Activated T-cell treated with anti-CD3 and anti-CD28 coated beads, Interleukin-2, amount 50 U/mL, for 4 hours (primary cell): ENCODE results near the gene NLRC4. TPM values are rescaled to one million over a fixed set of nuclear protein-coding genes. Genes with fewer than 3 reads are reported as not detected.
A peak's percentile ranks its signal among the peaks of the same experiment; 100 is the strongest.
"Not testable (repeated sequence)": the region's sequence is repeated elsewhere in the genome, so short reads cannot be mapped to it uniquely, and the experiment has no call there.

Experiments used
- ATAC-seq, 2 donors: fragments of 200-7000 bp; cut with Tn5 transposase; one replicate each; pipeline ENCODE4 v1.10.0; 2021
- DNase-seq: peaks from one replicate; pipeline ENCODE4 v3.0.0-alpha.2; 2020
- H3K27me3 Mint-ChIP-seq: one replicate; pipeline ENCODE4 v1.8.0; 2021; ENCODE audit warnings: low read depth, mixed read lengths
- H3K36me3 Mint-ChIP-seq: one replicate; pipeline ENCODE4 v1.8.0; 2022; ENCODE audit warnings: mixed read lengths; ENCODE audit not compliant: insufficient read depth
- H3K4me1 Mint-ChIP-seq: one replicate; pipeline ENCODE4 v1.8.0; 2021; ENCODE audit warnings: low read depth, mixed read lengths
- H3K4me3 Mint-ChIP-seq: one replicate; pipeline ENCODE4 v1.8.0; 2021; ENCODE audit warnings: mild to moderate bottlenecking, moderate library complexity, mixed read lengths
- H3K9me3 Mint-ChIP-seq: one replicate; pipeline ENCODE4 v1.8.0; 2021; ENCODE audit warnings: mixed read lengths
- total RNA-seq, 3 donors: library from RNA; stranded (reverse); gene quantifications; one replicate each; pipeline ENCODE4 v1.2.1, GENCODE V29; 2021

The NLRC4 gene, protein sequence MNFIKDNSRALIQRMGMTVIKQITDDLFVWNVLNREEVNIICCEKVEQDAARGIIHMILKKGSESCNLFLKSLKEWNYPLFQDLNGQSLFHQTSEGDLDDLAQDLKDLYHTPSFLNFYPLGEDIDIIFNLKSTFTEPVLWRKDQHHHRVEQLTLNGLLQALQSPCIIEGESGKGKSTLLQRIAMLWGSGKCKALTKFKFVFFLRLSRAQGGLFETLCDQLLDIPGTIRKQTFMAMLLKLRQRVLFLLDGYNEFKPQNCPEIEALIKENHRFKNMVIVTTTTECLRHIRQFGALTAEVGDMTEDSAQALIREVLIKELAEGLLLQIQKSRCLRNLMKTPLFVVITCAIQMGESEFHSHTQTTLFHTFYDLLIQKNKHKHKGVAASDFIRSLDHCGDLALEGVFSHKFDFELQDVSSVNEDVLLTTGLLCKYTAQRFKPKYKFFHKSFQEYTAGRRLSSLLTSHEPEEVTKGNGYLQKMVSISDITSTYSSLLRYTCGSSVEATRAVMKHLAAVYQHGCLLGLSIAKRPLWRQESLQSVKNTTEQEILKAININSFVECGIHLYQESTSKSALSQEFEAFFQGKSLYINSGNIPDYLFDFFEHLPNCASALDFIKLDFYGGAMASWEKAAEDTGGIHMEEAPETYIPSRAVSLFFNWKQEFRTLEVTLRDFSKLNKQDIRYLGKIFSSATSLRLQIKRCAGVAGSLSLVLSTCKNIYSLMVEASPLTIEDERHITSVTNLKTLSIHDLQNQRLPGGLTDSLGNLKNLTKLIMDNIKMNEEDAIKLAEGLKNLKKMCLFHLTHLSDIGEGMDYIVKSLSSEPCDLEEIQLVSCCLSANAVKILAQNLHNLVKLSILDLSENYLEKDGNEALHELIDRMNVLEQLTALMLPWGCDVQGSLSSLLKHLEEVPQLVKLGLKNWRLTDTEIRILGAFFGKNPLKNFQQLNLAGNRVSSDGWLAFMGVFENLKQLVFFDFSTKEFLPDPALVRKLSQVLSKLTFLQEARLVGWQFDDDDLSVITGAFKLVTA
- total RNA-seq = not detected

DNA sequence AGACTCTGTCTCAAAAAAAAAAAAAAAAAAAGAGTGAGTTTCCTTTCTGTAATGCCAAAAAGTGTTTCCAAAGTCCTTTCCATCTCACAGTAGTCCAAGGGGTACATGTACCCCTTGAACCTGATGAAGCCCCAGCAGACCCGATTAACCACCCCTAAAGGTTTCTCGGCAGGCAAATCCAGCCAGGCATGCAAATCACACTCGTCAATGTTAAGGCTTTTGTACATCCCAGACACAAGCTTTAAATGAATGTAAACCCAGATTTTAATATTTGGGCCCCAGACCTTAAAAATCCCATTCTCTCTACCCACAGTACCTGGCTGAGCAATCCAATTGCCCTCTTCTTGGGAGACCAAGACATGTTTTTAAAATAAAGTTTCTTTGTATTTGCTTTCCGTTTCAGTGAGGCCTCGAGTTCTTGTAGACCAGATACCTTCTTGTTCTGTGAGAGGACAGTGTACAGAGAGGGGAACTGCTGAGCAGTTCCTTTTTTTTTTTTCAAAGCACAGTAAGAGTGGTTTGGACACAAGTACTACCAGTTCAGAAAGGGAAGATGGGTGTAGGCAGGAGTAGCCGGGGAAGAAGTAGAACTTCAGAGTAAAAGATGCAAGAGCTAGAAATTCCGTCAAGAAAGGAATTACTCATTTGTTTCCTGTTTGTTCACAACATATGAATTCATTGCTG lies at the start of gene NLRC4:
NLRC4 (minus strand) TSS at position 465 of the 684 bp plus-strand sequence. CDS start 8,111 bp downstream, outside the sequence.
- Mint-ChIP-seq H3K27me3 (no peaks in the 10 kb centered on the region), H3K36me3 (no peaks in the 10 kb centered on the region), H3K4me3 (no peak within 1 kb of the TSS), H3K9me3 (no peaks in the 10 kb centered on the region), H3K4me1 (peaks cover 3% of the 10 kb centered on the region)
- DNase-seq = no peak
- no peak for ATAC-seq

DNA sequence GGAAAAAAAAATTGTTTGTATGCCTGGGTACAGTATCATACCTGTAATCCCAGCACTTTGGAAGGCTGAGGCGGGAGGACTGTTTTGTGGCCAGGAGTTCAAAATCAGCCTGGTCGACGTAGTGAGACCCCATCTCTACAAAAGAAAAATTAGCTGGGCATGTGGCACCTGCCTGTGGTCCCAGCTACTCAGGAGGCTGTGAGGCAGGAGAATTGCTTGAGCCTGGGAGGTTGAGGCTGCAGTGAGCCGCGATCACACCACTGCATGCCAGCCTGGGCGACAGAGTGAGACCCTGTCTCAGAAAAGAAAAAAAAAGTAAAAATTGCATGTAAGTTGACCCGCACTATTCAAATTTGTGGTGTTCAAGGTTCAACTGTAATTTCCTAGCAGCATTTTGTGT lies 45.9 kb upstream of the NLRC4 start:
- no peak for ATAC-seq

DNA sequence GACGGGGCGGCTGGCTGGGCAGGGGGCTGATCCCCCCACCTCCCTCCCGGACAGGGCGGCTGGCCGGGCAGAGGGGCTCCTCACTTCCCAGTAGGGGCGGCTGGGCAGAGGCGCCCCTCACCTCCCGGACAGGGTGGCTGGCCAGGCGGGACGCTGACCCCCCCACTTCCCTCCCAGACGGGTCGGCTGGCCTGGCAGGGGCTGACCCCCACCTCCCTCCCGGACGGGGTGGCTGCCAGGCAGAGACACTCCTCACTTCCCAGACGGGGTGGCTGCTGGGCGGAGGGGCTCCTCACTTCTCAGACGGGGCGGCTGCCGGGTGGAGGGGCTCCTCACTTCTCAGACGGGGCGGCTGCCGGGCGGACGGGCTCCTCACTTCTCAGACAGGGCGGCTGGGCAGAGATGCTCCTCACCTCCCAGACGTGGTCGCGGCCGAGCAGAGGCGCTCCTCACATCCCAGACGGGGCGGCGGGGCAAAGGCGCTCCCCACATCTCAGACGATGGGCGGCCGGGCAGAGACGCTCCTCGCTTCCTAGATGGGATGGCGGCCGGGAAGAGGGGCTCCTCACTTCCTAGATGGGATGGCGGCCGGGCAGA lies 29.4 kb upstream of the NLRC4 start:
- H3K27me3 Mint-ChIP-seq, DNase-seq, H3K4me3 Mint-ChIP-seq, H3K9me3 Mint-ChIP-seq, H3K4me1 Mint-ChIP-seq, ATAC-seq: not testable (repeated sequence)
- H3K36me3 Mint-ChIP-seq = peaks cover 29% of the 10 kb centered on the region

More for the DNA sequence above, 45.9 kb upstream of the NLRC4 start:
- Mint-ChIP-seq H3K4me3 (no peak overlapping the region), H3K27me3 (no peaks in the 10 kb centered on the region), H3K4me1 (no peaks in the 10 kb centered on the region), H3K9me3 (no peaks in the 10 kb centered on the region), H3K36me3 (peaks cover 9% of the 10 kb centered on the region)
- DNase-seq = no peak

DNA sequence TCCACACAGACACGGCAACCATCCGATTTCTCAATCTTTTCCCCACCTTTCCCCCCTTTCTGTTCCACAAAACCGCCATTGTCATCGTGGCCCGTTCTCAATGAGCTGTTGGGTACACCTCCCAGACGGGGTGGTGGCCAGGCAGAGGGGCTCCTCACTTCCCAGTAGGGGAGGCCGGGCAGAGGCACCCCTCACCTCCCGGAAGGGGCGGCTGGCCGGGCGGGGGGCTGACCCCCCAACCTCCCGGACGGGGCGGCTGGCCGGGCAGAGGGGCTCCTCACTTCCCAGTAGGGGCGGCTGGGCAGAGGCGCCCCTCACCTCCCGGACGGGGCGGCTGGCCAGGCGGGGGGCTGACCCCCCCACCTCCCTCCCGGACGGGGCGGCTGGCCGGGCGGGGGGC lies 28.8 kb upstream of the NLRC4 start:
- H3K27me3 Mint-ChIP-seq, H3K9me3 Mint-ChIP-seq, H3K4me3 Mint-ChIP-seq, DNase-seq, ATAC-seq: not testable (repeated sequence)
- Mint-ChIP-seq H3K4me1 (peaks cover 12% of the 10 kb centered on the region), H3K36me3 (peaks cover 28% of the 10 kb centered on the region)

DNA sequence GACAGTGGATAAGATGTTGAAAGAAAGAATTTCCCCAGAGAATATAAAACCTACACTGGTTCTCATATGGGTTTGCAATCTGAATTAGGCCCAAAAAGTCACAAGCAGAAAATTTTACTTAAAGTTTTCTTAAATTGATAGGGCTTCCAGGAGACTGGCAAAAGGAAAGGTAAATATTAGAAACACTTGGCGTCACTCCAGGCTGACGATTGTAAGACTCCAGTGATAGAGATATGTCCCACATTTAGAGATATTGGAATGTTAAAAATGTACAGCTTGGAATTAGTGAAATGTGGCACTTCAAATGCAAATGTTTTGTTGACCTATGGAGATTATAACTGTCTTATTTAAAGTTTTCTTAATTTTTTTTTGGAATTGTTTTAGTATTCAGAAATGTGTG lies 27.1 kb upstream of the NLRC4 start:
- no peaks in the 10 kb centered on the region for H3K9me3 Mint-ChIP-seq
- peaks cover 25% of the 10 kb centered on the region for H3K4me1 Mint-ChIP-seq
- H3K27me3 Mint-ChIP-seq = no peaks in the 10 kb centered on the region
- no peak overlapping the region for H3K4me3 Mint-ChIP-seq
- DNase-seq (no peak), ATAC-seq (no peak)
- peaks cover 32% of the 10 kb centered on the region for H3K36me3 Mint-ChIP-seq

DNA sequence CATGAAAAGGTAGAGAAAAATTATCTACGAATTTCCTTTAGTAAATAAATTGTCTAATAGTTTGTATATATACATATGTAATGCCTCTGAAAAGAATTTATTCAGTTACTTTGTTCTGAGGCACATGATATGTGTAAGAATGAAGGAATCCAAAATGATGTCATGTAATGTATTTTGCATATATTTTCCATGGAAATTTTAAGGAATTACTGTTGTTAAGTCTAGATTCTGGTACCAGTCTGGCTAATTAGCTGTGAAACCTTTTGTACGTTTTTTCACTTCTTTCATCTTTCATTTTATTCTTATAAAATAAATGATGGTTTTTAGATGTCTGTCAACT lies 25.3 kb upstream of the NLRC4 start:
- H3K27me3 Mint-ChIP-seq = no peaks in the 10 kb centered on the region
- H3K4me1 Mint-ChIP-seq = peaks cover 33% of the 10 kb centered on the region
- peaks cover 26% of the 10 kb centered on the region for H3K36me3 Mint-ChIP-seq
- H3K9me3 Mint-ChIP-seq = no peaks in the 10 kb centered on the region
- DNase-seq (no peak), ATAC-seq (no peak)
- no peak overlapping the region for H3K4me3 Mint-ChIP-seq

DNA sequence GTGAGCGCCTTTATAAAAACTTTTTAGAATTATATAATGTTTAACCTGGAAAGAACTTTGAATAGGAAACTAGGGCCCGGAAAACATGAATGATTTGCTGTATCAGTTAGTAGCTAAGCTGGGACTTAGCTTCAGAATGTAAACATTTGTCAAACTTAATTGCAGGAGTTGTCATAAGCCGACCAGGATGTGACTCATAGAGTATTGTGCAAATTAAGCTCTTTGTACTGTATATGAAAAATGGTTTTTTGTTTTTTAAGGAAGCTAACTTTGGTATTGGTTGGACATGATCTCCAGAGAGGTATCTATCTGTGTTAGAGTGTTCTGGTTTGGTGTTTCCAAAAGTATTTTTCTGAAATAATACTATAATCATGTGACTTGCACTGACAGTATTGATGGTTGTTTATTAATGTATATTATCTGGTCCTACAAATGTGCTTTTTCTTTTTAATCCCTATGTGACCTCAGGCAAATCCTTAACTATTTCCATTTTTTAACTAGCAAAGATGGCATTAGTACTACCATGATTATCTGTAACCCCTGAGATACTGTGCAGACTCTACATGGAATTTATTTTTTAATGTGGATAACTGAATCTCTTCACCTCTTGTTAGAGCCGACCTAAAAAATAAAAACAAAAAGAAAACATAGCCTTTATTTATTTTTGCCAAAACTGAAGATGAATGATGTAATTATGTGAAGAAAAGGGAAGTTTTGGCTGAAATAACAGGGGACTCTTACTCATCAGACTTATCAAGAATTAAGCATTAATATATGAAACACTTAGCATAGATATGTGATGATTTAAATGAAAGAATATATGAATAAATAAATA lies 24.7 kb upstream of the NLRC4 start:
- Mint-ChIP-seq H3K36me3 (peaks cover 31% of the 10 kb centered on the region), H3K27me3 (no peaks in the 10 kb centered on the region), H3K4me3 (no peak overlapping the region), H3K9me3 (no peaks in the 10 kb centered on the region), H3K4me1 (peaks cover 39% of the 10 kb centered on the region)
- DNase-seq = no peak
- peak; percentile 23 to 52 for ATAC-seq

DNA sequence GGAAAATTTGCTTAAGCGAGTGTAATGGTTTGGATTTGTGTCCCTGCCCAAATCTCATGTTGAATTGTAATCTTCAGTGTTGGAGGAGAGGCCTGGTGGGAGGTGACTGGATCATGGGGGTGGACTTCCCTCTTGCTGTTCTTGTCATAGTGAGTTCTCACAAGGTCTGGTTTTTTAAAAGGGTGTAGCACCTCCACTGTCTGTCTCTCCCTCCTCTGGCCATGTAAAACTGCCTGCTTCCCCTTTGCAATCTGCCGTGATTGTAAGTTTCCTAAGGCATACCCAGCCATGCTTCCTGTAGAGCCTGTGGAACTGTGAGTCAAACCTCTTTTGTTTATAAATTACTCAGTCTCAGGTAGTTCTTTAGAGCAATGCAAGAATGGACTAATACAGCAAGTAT lies 19.6 kb upstream of the NLRC4 start:
- Mint-ChIP-seq H3K4me3 (no peak overlapping the region), H3K9me3 (no peaks in the 10 kb centered on the region), H3K4me1 (peaks cover 55% of the 10 kb centered on the region), H3K36me3 (peaks cover 27% of the 10 kb centered on the region), H3K27me3 (no peaks in the 10 kb centered on the region)
- no peak for DNase-seq
- ATAC-seq = peak; percentile 10 to 50

DNA sequence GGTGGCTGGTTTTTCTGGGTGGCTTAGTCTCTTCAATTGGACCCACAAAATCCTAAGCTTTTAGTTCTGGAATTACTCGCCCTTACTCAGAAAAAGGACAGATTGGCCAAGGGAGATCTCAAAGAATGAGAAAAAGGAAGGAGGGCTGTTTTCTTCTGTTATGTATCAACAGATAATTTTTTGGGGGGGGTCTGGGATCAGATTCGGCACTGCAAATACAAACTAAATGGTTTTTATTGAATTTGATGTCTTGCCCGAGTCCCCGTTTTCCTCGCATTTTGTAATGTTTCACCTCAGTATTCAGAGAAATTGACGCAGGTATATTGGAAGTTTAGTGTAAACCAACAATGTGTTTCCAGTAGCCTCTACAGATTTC lies 13.8 kb upstream of the NLRC4 start:
- H3K9me3 Mint-ChIP-seq = no peaks in the 10 kb centered on the region

DNA sequence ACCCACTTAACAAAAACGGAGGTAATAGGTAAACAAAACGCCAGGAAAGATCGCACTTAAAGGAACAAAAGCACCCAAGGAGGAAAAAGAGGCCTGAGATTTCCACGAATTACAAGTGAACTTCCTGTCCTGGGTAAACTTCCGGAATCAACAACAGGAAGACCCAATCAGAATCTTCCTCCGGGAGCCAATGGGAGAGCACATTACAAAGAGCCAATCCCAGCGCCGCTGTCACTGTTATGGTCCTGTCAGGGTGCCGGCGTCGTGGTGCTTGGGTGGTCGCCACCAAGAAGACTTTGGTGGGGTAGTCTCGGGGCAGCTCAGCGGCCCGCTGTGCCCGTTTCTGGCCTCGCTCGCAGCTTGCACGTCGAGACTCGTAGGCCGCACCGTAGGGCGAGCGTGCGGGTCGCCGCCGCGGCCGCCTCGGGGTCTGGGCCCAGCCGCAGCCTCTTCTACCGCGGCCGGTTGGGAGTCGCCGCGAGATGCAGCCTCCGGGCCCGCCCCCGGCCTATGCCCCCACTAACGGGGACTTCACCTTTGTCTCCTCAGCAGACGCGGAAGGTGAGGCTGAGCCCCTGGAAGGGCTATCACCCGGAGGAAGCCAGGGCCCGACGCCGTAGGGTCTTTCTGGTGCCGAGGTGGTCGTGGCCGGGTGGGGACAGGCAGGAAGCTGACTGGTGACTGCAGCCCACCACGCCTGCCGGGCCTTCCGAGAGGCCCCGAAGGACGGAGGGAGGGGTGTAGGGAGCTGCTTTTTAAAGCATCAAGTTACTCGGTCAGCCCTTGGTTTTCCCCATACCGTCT lies 13.2 kb upstream of the NLRC4 start, which contains the start of gene YIPF4:
YIPF4 (plus strand) TSS at position 231 of the 804 bp plus-strand sequence; CDS start at position 483, 252 bp downstream.
- Mint-ChIP-seq H3K27me3 (peaks cover 3% of the 10 kb centered on the region), H3K4me1 (peaks cover 23% of the 10 kb centered on the region), H3K4me3 (peak within 1 kb of the TSS; percentile 88), H3K9me3 (no peaks in the 10 kb centered on the region), H3K36me3 (peaks cover 2% of the 10 kb centered on the region)
- ATAC-seq = peak; percentile 99
- peak; percentile 86 for DNase-seq

More for the DNA sequence above, 13.8 kb upstream of the NLRC4 start:
- peaks cover 27% of the 10 kb centered on the region for H3K4me1 Mint-ChIP-seq
- H3K4me3 Mint-ChIP-seq = peak overlapping the region; percentile 88
- ATAC-seq (no peak), DNase-seq (no peak)
- H3K27me3 Mint-ChIP-seq = no peaks in the 10 kb centered on the region
- H3K36me3 Mint-ChIP-seq = peaks cover 8% of the 10 kb centered on the region

DNA sequence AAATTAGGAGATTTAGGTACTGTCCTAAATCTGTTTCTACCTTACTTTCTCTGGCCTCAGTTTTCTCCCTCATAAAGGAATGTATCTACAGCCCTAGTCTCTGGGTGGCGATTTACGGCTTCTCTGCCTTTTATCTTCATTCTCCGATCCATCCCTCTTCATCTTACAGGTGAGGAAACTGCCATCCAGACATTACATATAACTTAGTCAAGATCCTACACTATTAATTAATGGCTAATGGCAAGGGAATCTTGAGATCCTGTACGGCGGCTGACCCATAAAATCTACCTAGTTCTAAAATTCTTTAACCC lies 12.6 kb upstream of the NLRC4 start:
- DNase-seq = no peak
- Mint-ChIP-seq H3K4me3 (peak overlapping the region; percentile 88), H3K36me3 (peaks cover 2% of the 10 kb centered on the region)

DNA sequence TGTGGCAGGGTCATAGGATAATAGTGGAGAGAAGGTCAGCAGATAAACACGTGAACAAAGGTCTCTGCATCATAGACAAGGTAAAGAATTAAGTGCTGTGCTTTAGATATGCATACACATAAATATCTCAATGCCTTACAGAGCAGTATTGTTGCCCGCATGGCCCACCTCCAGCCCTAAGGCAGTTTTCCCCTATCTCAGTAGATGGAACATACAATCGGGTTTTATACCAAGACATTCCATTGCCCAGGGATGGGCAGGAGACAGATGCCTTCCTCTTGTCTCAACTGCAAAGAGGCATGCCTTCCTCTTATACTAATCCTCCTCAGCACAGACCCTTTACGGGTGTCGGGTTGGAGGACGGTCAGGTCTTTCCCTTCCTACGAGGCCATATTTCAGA lies 11.1 kb upstream of the NLRC4 start:
- not testable (repeated sequence) for H3K27me3 Mint-ChIP-seq, ATAC-seq, H3K9me3 Mint-ChIP-seq, H3K36me3 Mint-ChIP-seq, DNase-seq, H3K4me3 Mint-ChIP-seq
- peaks cover 16% of the 10 kb centered on the region for H3K4me1 Mint-ChIP-seq

More for the DNA sequence above, 12.6 kb upstream of the NLRC4 start:
- Mint-ChIP-seq H3K9me3 (no peaks in the 10 kb centered on the region), H3K27me3 (peaks cover 3% of the 10 kb centered on the region), H3K4me1 (peaks cover 22% of the 10 kb centered on the region)
- no peak for ATAC-seq
